GM12873 (cell line): Measurements from ENCODE around the gene SLC25A42.

ENCODE experiments used
- CTCF ChIP-seq: IDR thresholded peaks from 2 replicates; pipeline ENCODE4 v1.5.1; 2012; ENCODE audit warnings: low read depth, mild to moderate bottlenecking, moderate library complexity, low read length, control low read depth; ENCODE audit not compliant: insufficient read depth; ENCODE audit errors: missing control alignments

The SLC25A42 gene

GRCh38 chr19:19028526-19028925 lies 35.3 kb upstream of the SLC25A42 start:
- no peak for TF ChIP-seq CTCF

GRCh38 chr19:19031891-19032290 lies 31.9 kb upstream of the SLC25A42 start:
- no peak for TF ChIP-seq CTCF

- no peak for TF ChIP-seq CTCF
These were observed 31.2 kb upstream of the SLC25A42 start for GRCh38 chr19:19032420-19033175.

- no peak for TF ChIP-seq CTCF
These were observed 30.7 kb upstream of the SLC25A42 start for GRCh38 chr19:19033176-19033425.

GRCh38 chr19:19033426-19034203 lies 30.2 kb upstream of the SLC25A42 start, which contains the start of the genes ARMC6 and SUGP2:
Gene ARMC6, plus strand, starts transcription at chr19:19033603. Its CDS starts 607 bp downstream, at chr19:19034210.
Gene SUGP2, minus strand, starts transcription at chr19:19033517. Its CDS starts 2,446 bp downstream, at chr19:19031071.
- TF ChIP-seq CTCF, result no peak

- TF ChIP-seq CTCF, result no peak
These were observed 29.6 kb upstream of the SLC25A42 start for GRCh38 chr19:19034204-19034624.

- TF ChIP-seq CTCF, result no peak
These were observed 23.9 kb upstream of the SLC25A42 start for GRCh38 chr19:19039901-19040300.
